ENCODE data around the gene SLC2A9. TPM values are rescaled to one million over a fixed set of nuclear protein-coding genes. Genes with fewer than 3 reads are reported as not detected.
"Not testable (repeated sequence)": the region's sequence is repeated elsewhere in the genome, so short reads cannot be mapped to it uniquely, and the experiment has no call there.

Gene SLC2A9
- total RNA-seq, 1 donor from 2014 or later: 9.6 TPM

- ATAC-seq: no peak
- intact Hi-C loops (cut with DNase I): no loop called here
- no peak for DNase-seq (ENCODE audit: missing footprints)
These were observed 38.1 kb downstream of the SLC2A9 start for GRCh38 chr4:9983211-9983610.

GRCh38 chr4:9981899-9982298, 39.4 kb downstream of the SLC2A9 start:
- DNase-seq (ENCODE audit: missing footprints); ATAC-seq; intact Hi-C loops (cut with DNase I): not testable (repeated sequence)

GRCh38 chr4:9980898-9981297, 40.4 kb downstream of the SLC2A9 start:
- intact Hi-C loops (cut with DNase I): no loop called here
- ATAC-seq: no peak
- DNase-seq (ENCODE audit: missing footprints): no peak

- ATAC-seq (no peak), DNase-seq (ENCODE audit: missing footprints) (no peak)
- intact Hi-C loops (cut with DNase I): no loop called here
These were observed 42.1 kb downstream of the SLC2A9 start for GRCh38 chr4:9979101-9979701.

- intact Hi-C loops (cut with DNase I): no loop called here
- DNase-seq (ENCODE audit: missing footprints): no peak
- no peak for ATAC-seq
These were observed 43.7 kb downstream of the SLC2A9 start for GRCh38 chr4:9977518-9978031.

- intact Hi-C loops (cut with DNase I): no loop called here
- ATAC-seq (no peak), DNase-seq (ENCODE audit: missing footprints) (no peak)
These were observed 44.5 kb downstream of the SLC2A9 start for GRCh38 chr4:9976781-9977180.

GRCh38 chr4:9976293-9976692, 45.0 kb downstream of the SLC2A9 start:
- intact Hi-C loops (cut with DNase I): no loop called here
- no peak for ATAC-seq
- no peak for DNase-seq (ENCODE audit: missing footprints)

- DNase-seq (ENCODE audit: missing footprints) (no peak), ATAC-seq (no peak)
- intact Hi-C loops (cut with DNase I): no loop called here
These were observed 49.6 kb downstream of the SLC2A9 start for GRCh38 chr4:9971711-9972110.

- intact Hi-C loops (cut with DNase I): no loop called here
- no peak for ATAC-seq
- DNase-seq (ENCODE audit: missing footprints): no peak
These were observed 50.8 kb downstream of the SLC2A9 start for GRCh38 chr4:9970399-9971011.

GRCh38 chr4:9969526-9970398, 51.5 kb downstream of the SLC2A9 start:
- intact Hi-C loops (cut with DNase I): no loop called here
- no peak for ATAC-seq
- DNase-seq (ENCODE audit: missing footprints): no peak

GRCh38 chr4:9968472-9968871, 52.8 kb downstream of the SLC2A9 start:
- intact Hi-C loops (cut with DNase I): no loop called here
- DNase-seq (ENCODE audit: missing footprints) (no peak), ATAC-seq (no peak)

GRCh38 chr4:9964879-9965278, 56.4 kb downstream of the SLC2A9 start:
- ATAC-seq (no peak), DNase-seq (ENCODE audit: missing footprints) (no peak)
- intact Hi-C loops (cut with DNase I): no loop called here

- DNase-seq (ENCODE audit: missing footprints) (no peak), ATAC-seq (no peak)
- intact Hi-C loops (cut with DNase I): no loop called here
These were observed 58.0 kb downstream of the SLC2A9 start for GRCh38 chr4:9963328-9963727.

- DNase-seq (ENCODE audit: missing footprints) (no peak), ATAC-seq (no peak)
- intact Hi-C loops (cut with DNase I): no loop called here
These were observed 58.5 kb downstream of the SLC2A9 start for GRCh38 chr4:9962611-9963314.

GRCh38 chr4:9954468-9954867, 66.8 kb downstream of the SLC2A9 start:
- DNase-seq (ENCODE audit: missing footprints) (no peak), ATAC-seq (no peak)
- intact Hi-C loops (cut with DNase I): no loop called here

- no peak for ATAC-seq
- no peak for DNase-seq (ENCODE audit: missing footprints)
- intact Hi-C loops (cut with DNase I): no loop called here
These were observed 68.2 kb downstream of the SLC2A9 start for GRCh38 chr4:9953089-9953488.

- no peak for ATAC-seq
- no peak for DNase-seq (ENCODE audit: missing footprints)
- intact Hi-C loops (cut with DNase I): no loop called here
These were observed 68.8 kb downstream of the SLC2A9 start for GRCh38 chr4:9952415-9952950.

- DNase-seq (ENCODE audit: missing footprints) (no peak), ATAC-seq (no peak)
- intact Hi-C loops (cut with DNase I): loop anchor here (5.0 kb wide), 1 partner anchor 43 kb away; no protein-coding TSS in a partner anchor
These were observed 71.7 kb downstream of the SLC2A9 start for GRCh38 chr4:9949573-9949972.
